CD4-positive, CD25-positive, alpha-beta regulatory T cell (primary cell): ENCODE data around the gene UBN1. TPM values are rescaled to one million over a fixed set of nuclear protein-coding genes. Genes with fewer than 3 reads are reported as not detected.

Experiments used
- ATAC-seq, 2 donors: fragments of 150-1000 bp; cut with Tn5 transposase; one replicate each; pipeline ENCODE4 v1.10.0; 2021; ENCODE audit warnings: low read depth in 2 of 2, moderate number of reproducible peaks in 2 of 2, moderate library complexity in 1 of 2
- DNase-seq, 3 donors: peaks; one replicate each; pipeline versions ENCODE4 v3.0.0 to v3.0.0-alpha.2; 2012 to 2022; ENCODE audit warnings: mixed read lengths in 1 of 3
- H3K27ac ChIP-seq: one replicate; pipeline ENCODE4 v1.7.0; 2013; ENCODE audit warnings: mild to moderate bottlenecking, low read length; ENCODE audit not compliant: insufficient read depth, poor library complexity, severe bottlenecking
- H3K27me3 ChIP-seq: one replicate; pipeline ENCODE4 v1.7.0; 2013; ENCODE audit warnings: low read length; ENCODE audit not compliant: control insufficient read depth, insufficient read depth
- H3K36me3 ChIP-seq: one replicate; pipeline ENCODE4 v1.7.0; 2013; ENCODE audit warnings: mild to moderate bottlenecking, low read length, moderate library complexity; ENCODE audit not compliant: control insufficient read depth, insufficient read depth
- H3K4me1 ChIP-seq: 2 replicates; pipeline ENCODE4 v1.7.0; 2013; ENCODE audit warnings: mild to moderate bottlenecking, low read length; ENCODE audit not compliant: insufficient read depth, control insufficient read depth, poor library complexity, severe bottlenecking
- H3K4me3 ChIP-seq: one replicate; pipeline ENCODE4 v1.7.0; 2013; ENCODE audit warnings: low read depth, mild to moderate bottlenecking, low read length, moderate library complexity
- H3K9me3 ChIP-seq, 2 experiments: 1 replicate in 1 of 2; 2 replicates in 1 of 2; pipeline ENCODE4 v1.7.0; 2013; ENCODE audit warnings: low read length in 2 of 2, mild to moderate bottlenecking in 1 of 2, moderate library complexity in 1 of 2; ENCODE audit not compliant: control insufficient read depth in 2 of 2
- H3K27ac Mint-ChIP-seq, 3 donors: one replicate each; pipeline ENCODE4 v1.8.0; 2020 to 2022; ENCODE audit warnings: mild to moderate bottlenecking in 3 of 3, mixed read lengths in 3 of 3, moderate library complexity in 2 of 3
- H3K27me3 Mint-ChIP-seq: one replicate; pipeline ENCODE4 v1.8.0; 2022; ENCODE audit warnings: mild to moderate bottlenecking, mixed read lengths
- H3K36me3 Mint-ChIP-seq: one replicate; pipeline ENCODE4 v1.8.0; 2020; ENCODE audit warnings: mixed read lengths
- H3K4me1 Mint-ChIP-seq, 4 donors: one replicate each; pipeline ENCODE4 v1.8.0; 2020 to 2022; ENCODE audit warnings: mixed read lengths in 4 of 4, mild to moderate bottlenecking in 1 of 4
- H3K4me3 Mint-ChIP-seq, 4 donors: one replicate each; pipeline ENCODE4 v1.8.0; 2020 to 2022; ENCODE audit warnings: mild to moderate bottlenecking in 4 of 4, mixed read lengths in 4 of 4, moderate library complexity in 3 of 4
- H3K9me3 Mint-ChIP-seq, 7 donors: one replicate each; pipeline ENCODE4 v1.8.0; 2020 to 2022; ENCODE audit warnings: mixed read lengths in 7 of 7, mild to moderate bottlenecking in 3 of 7, moderate library complexity in 2 of 7
- polyA plus RNA-seq, 4 donors: library from polyadenylated mRNA; unstranded; fragments of 300-500 nt; fragmentation: Illumina TruSeq; gene quantifications; one replicate each; pipeline ENCODE4 v1.2.3, GENCODE V29; 2021
- total RNA-seq: library from RNA; stranded (reverse); gene quantifications from one replicate; pipeline ENCODE4 v1.2.3, GENCODE V29; 2022

The UBN1 gene, protein sequence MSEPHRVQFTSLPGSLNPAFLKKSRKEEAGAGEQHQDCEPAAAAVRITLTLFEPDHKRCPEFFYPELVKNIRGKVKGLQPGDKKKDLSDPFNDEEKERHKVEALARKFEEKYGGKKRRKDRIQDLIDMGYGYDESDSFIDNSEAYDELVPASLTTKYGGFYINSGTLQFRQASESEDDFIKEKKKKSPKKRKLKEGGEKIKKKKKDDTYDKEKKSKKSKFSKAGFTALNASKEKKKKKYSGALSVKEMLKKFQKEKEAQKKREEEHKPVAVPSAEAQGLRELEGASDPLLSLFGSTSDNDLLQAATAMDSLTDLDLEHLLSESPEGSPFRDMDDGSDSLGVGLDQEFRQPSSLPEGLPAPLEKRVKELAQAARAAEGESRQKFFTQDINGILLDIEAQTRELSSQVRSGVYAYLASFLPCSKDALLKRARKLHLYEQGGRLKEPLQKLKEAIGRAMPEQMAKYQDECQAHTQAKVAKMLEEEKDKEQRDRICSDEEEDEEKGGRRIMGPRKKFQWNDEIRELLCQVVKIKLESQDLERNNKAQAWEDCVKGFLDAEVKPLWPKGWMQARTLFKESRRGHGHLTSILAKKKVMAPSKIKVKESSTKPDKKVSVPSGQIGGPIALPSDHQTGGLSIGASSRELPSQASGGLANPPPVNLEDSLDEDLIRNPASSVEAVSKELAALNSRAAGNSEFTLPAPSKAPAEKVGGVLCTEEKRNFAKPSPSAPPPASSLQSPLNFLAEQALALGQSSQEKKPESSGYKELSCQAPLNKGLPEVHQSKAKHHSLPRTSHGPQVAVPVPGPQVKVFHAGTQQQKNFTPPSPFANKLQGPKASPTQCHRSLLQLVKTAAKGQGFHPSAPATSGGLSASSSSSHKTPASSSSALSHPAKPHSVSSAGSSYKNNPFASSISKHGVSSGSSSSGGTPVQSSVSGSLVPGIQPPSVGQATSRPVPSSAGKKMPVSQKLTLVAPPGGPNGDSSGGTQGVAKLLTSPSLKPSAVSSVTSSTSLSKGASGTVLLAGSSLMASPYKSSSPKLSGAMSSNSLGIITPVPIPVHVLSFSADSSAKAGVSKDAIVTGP (N-terminal part only)
- total RNA-seq, result 65.3 TPM
- 10 to 100 TPM; 10.8 to 12.8 (median 11.2) TPM for polyA plus RNA-seq

- peaks cover 22 to 60% (median 50%) of the 10 kb centered on the region in 4 donors for H3K4me1 Mint-ChIP-seq
- peaks cover 23% of the 10 kb centered on the region for H3K36me3 ChIP-seq
Measured at GRCh38 chr16:4846901-4847773, at the start of gene UBN1, which contains the start of gene GLYR1. UBN1 (plus strand) TSS chr16:4847481; CDS start chr16:4852918, 5,437 bp downstream. GLYR1 (minus strand) TSS chr16:4847288; CDS start chr16:4847265, 23 bp downstream.

DNA sequence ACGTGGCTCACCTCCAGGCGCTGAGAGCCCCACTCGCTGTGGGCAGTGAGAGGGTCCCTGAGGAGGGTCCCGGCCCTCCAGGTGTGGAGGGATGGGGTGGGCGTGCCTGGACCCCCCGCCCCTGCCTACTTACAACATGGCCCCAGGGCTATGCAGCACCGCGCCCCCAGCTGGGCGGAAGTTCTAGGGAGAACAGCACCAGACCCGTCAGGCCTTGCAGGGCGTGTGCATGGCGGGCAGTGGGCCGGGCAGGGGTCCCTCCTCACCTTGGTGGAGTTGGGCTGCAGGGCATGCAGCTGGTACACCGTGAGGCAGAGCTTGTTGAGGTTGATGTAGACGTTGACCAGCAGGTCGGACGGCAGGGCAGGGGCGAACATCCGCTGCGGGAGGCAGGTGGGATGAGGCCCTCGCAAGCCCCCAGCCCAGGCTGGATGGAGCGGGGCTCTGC is 49.5 kb upstream of the UBN1 start:
- H3K27ac Mint-ChIP-seq, result no peak overlapping the region
- H3K27me3 Mint-ChIP-seq, result no peaks in the 10 kb centered on the region
- H3K4me1 Mint-ChIP-seq, result peaks cover 0 to 15% (median 2%) of the 10 kb centered on the region in 4 donors
- DNase-seq, result no peak
- ATAC-seq, result no peak
- Histone ChIP-seq H3K4me1 (peaks cover 15% of the 10 kb centered on the region), H3K36me3 (no peaks in the 10 kb centered on the region), H3K27ac (no peak overlapping the region), H3K9me3 (no peaks in the 10 kb centered on the region), H3K27me3 (no peaks in the 10 kb centered on the region), H3K4me3 (no peak overlapping the region)
- no peaks in the 10 kb centered on the region for H3K36me3 Mint-ChIP-seq
- H3K4me3 Mint-ChIP-seq, result no peak overlapping the region
- no peaks in the 10 kb centered on the region for H3K9me3 Mint-ChIP-seq

More at GRCh38 chr16:4846901-4847773, at the start of gene UBN1, which contains the start of gene GLYR1:
- Histone ChIP-seq H3K4me1 (peaks cover 47% of the 10 kb centered on the region), H3K9me3 (no peaks in the 10 kb centered on the region), H3K27me3 (no peaks in the 10 kb centered on the region), H3K27ac (peak within 1 kb of the TSS; percentile 92), H3K4me3 (peak within 1 kb of the TSS; percentile 79)
- DNase-seq (peak; percentile 98 to 99 (median 99)), ATAC-seq (peak; percentile 92 to 93)
- H3K36me3 Mint-ChIP-seq, result peaks cover 15% of the 10 kb centered on the region
- H3K27me3 Mint-ChIP-seq, result no peaks in the 10 kb centered on the region
- H3K27ac Mint-ChIP-seq, result peak within 1 kb of the TSS; percentile 91 to 97 (median 94)
- H3K4me3 Mint-ChIP-seq, result peak within 1 kb of the TSS; percentile 90 to 97 (median 92)
- no peaks in the 10 kb centered on the region for H3K9me3 Mint-ChIP-seq

DNA sequence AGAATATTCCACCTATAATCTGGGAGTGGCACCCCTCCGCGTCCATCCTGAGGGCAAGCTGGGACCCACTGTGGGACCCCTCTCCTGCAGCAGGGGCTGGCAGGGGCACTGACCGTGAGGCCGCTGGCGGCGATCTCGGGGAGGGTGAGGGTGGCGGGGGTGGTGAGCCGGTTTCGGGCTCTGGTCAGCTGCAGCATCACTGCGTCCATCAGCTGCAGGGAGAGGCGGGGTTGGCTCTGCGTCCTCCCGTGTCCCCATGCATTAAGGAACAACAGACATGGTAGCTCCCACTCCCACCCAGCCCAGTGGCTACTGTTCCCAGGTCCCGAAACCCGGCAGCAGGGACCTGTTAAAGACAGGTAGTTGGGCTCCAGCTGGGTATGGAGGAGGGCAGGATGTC is 48.8 kb upstream of the UBN1 start:
- Histone ChIP-seq H3K27ac (no peak overlapping the region), H3K27me3 (no peaks in the 10 kb centered on the region), H3K9me3 (no peaks in the 10 kb centered on the region), H3K4me3 (no peak overlapping the region), H3K36me3 (no peaks in the 10 kb centered on the region), H3K4me1 (peaks cover 21% of the 10 kb centered on the region)
- Mint-ChIP-seq H3K36me3 (no peaks in the 10 kb centered on the region), H3K4me3 (no peak overlapping the region), H3K4me1 (peaks cover 0 to 20% (median 5%) of the 10 kb centered on the region in 4 donors), H3K27ac (no peak overlapping the region), H3K9me3 (no peaks in the 10 kb centered on the region), H3K27me3 (no peaks in the 10 kb centered on the region)
- no peak for ATAC-seq
- DNase-seq, result no peak

DNA sequence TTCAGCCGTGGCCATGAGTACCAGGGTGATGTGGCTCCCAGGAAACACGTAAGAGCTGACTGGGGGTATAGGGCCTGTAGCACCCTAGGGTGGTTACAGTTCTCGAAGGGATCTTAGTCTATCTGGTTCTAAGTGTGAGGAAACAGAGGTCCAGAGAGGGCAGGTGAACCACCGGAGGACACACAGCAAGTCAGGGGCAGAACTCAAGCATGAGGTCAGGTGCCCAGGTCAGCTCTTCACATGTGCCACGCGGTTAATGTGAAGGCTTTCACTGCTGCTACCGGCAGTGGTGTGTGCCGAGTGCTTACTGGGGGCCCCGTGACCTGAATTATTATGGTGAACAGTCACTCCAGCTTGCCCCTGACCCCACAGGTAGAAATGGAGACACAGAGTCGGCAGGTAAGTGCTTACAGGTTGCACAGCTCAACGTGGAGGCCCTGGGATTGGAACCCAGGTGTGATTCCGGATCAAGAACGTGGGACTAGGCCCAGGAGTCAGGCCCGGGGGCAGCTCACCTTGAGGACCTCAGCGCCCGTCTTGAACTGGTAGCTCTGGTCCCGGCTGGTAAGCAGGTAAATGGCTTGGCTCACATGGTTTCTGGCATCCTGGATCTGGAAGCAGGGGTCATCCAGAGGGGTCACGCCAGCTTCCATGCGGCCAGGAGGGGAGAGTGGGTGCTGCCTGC is 48.0 kb upstream of the UBN1 start:
- H3K4me3 Mint-ChIP-seq, result peak overlapping the region in 3 of 4 donors; percentile 12 to 21 (median 15)
- Histone ChIP-seq H3K27ac (no peak overlapping the region), H3K4me3 (no peak overlapping the region)

GRCh38 chr16:4800290-4801041 is 46.8 kb upstream of the UBN1 start:
- Mint-ChIP-seq H3K27me3 (no peaks in the 10 kb centered on the region), H3K4me1 (peaks cover 0 to 26% (median 6%) of the 10 kb centered on the region in 4 donors), H3K4me3 (peak overlapping the region in 3 of 4 donors; percentile 30 to 69 (median 69)), H3K9me3 (no peaks in the 10 kb centered on the region), H3K27ac (peak overlapping the region; percentile 79 to 86 (median 86)), H3K36me3 (no peaks in the 10 kb centered on the region)
- Histone ChIP-seq H3K27me3 (no peaks in the 10 kb centered on the region), H3K4me3 (no peak overlapping the region), H3K36me3 (peaks cover 6% of the 10 kb centered on the region), H3K4me1 (peaks cover 21% of the 10 kb centered on the region), H3K9me3 (no peaks in the 10 kb centered on the region), H3K27ac (no peak overlapping the region)
- no peak for ATAC-seq
- peak in 1 of 3 donors; percentile 14 for DNase-seq

More for the DNA sequence above, 48.0 kb upstream of the UBN1 start:
- Mint-ChIP-seq H3K27ac (peak overlapping the region in 1 of 3 donors; percentile 84), H3K4me1 (peaks cover 0 to 26% (median 6%) of the 10 kb centered on the region in 4 donors), H3K9me3 (no peaks in the 10 kb centered on the region), H3K36me3 (no peaks in the 10 kb centered on the region), H3K27me3 (no peaks in the 10 kb centered on the region)
- Histone ChIP-seq H3K36me3 (peaks cover 3% of the 10 kb centered on the region), H3K27me3 (no peaks in the 10 kb centered on the region), H3K9me3 (no peaks in the 10 kb centered on the region), H3K4me1 (peaks cover 21% of the 10 kb centered on the region)
- ATAC-seq, result no peak
- no peak for DNase-seq
